Measurements from ENCODE around the gene C12orf76. TPM values are rescaled to one million over a fixed set of nuclear protein-coding genes. Genes with fewer than 3 reads are reported as not detected.
"Not testable (repeated sequence)": the region's sequence is repeated elsewhere in the genome, so short reads cannot be mapped to it uniquely, and the experiment has no call there.

Gene C12orf76
- total RNA-seq, 1 donor from 2014 or later: 24.4 TPM

DNA sequence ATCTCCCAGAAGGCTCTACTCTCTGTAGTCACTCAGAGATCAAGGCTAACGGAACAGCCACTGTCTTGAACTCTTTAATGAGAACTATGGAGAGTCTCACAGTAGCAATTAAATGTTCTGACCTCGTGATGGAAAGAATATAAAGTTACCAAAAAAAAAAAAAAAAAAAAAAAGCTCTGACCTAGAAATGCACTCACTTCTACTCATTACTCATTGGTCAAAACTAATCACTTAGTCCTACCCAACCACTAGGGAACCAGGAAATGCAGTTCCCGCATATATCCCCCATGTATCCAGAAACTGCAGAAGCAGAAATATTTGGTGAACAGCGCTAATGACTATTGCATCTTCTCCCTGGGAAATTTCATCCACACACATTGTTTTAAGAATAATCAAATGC, 29.5 kb upstream of the C12orf76 start:
- Mint-ChIP-seq H3K4me1 (peaks cover 32% of the 10 kb centered on the region), H3K27me3 (ENCODE audit: low read depth) (no peaks in the 10 kb centered on the region), H3K4me3 (no peak overlapping the region), H3K36me3 (ENCODE audit: low read depth) (no peaks in the 10 kb centered on the region), H3K9me3 (peaks cover 3% of the 10 kb centered on the region), H3K27ac (ENCODE audit: unreplicated experiment) (no peak overlapping the region)
- TF ChIP-seq CTCF (conservative IDR thresholded peaks at IDR 0.05): no peak
- no peak for DNase-seq (ENCODE audit: low read depth, low spot score)

GRCh38 chr12:110075880-110076279, 27.6 kb upstream of the C12orf76 start:
- peaks cover 32% of the 10 kb centered on the region for H3K4me1 Mint-ChIP-seq
- H3K9me3 Mint-ChIP-seq: peaks cover 3% of the 10 kb centered on the region
- no peaks in the 10 kb centered on the region for H3K27me3 Mint-ChIP-seq (ENCODE audit: low read depth)
- TF ChIP-seq CTCF (conservative IDR thresholded peaks at IDR 0.05): no peak
- DNase-seq (ENCODE audit: low read depth, low spot score): no peak
- H3K36me3 Mint-ChIP-seq (ENCODE audit: low read depth): no peaks in the 10 kb centered on the region
- H3K4me3 Mint-ChIP-seq: no peak overlapping the region
- H3K27ac Mint-ChIP-seq (ENCODE audit: unreplicated experiment): no peak overlapping the region

DNA sequence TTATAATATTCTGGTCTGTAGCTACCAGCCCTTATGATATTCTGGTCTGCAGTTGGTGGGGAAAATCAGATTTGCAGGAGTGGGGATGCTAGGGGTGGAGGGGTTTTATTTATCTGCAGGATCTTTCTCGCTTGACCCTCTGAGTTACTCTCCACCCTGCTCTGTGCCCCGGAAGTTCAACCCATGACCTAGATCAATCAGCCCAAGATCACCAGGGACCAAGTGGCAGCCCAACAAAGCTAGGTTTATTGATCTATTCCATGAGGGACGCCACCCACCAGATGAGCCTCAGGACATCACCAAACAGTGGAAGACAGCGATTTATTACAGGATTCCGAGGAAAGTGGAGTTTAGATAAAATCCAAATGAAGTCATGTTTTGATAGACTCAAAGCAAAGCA, 25.8 kb upstream of the C12orf76 start:
- TF ChIP-seq CTCF (conservative IDR thresholded peaks at IDR 0.05): no peak
- Mint-ChIP-seq H3K36me3 (ENCODE audit: low read depth) (no peaks in the 10 kb centered on the region), H3K9me3 (no peaks in the 10 kb centered on the region), H3K4me1 (peaks cover 23% of the 10 kb centered on the region), H3K27ac (ENCODE audit: unreplicated experiment) (peak overlapping the region; percentile 35), H3K4me3 (no peak overlapping the region), H3K27me3 (ENCODE audit: low read depth) (no peaks in the 10 kb centered on the region)
- no peak for DNase-seq (ENCODE audit: low read depth, low spot score)

- no peak for DNase-seq (ENCODE audit: low read depth, low spot score)
Measured at GRCh38 chr12:110073049-110073831, 24.9 kb upstream of the C12orf76 start.

DNA sequence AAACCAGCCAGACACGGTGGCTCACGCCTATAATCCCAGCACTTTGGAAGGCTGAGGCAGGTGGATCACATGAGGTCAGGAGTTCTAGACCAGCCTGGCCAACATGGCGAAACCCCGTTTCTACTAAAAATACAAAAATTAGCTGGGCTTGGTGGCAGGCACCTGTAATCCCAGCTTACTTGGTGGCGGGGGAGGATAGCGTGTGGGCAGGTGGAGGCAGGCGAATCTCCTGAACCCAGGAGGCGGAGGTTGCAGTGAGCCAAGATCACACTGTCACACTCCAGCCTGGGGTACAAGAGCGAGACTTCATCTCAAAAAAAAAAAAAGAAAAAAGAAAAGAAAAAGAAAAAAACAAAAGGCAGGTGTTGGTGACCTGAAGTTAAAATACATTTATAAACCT, 24.3 kb upstream of the C12orf76 start:
- not testable (repeated sequence) for DNase-seq (ENCODE audit: low read depth, low spot score); H3K36me3 Mint-ChIP-seq (ENCODE audit: low read depth); H3K4me3 Mint-ChIP-seq; H3K27ac Mint-ChIP-seq (ENCODE audit: unreplicated experiment); H3K9me3 Mint-ChIP-seq; H3K27me3 Mint-ChIP-seq (ENCODE audit: low read depth)
- peaks cover 18% of the 10 kb centered on the region for H3K4me1 Mint-ChIP-seq

More at GRCh38 chr12:110073049-110073831, 24.9 kb upstream of the C12orf76 start:
- Mint-ChIP-seq H3K27me3 (ENCODE audit: low read depth) (no peaks in the 10 kb centered on the region), H3K36me3 (ENCODE audit: low read depth) (no peaks in the 10 kb centered on the region), H3K9me3 (peaks cover 3% of the 10 kb centered on the region), H3K4me3 (no peak overlapping the region), H3K4me1 (peaks cover 18% of the 10 kb centered on the region), H3K27ac (ENCODE audit: unreplicated experiment) (peak overlapping the region; percentile 32)
- TF ChIP-seq CTCF (conservative IDR thresholded peaks at IDR 0.05): no peak

GRCh38 chr12:110071967-110072366, 23.6 kb upstream of the C12orf76 start:
- DNase-seq (ENCODE audit: low read depth, low spot score): no peak
- Mint-ChIP-seq H3K4me1 (peaks cover 18% of the 10 kb centered on the region), H3K4me3 (peak overlapping the region; percentile 31)

More at GRCh38 chr12:110071967-110072366, 23.6 kb upstream of the C12orf76 start:
- Mint-ChIP-seq H3K27me3 (ENCODE audit: low read depth) (no peaks in the 10 kb centered on the region), H3K9me3 (peaks cover 3% of the 10 kb centered on the region), H3K36me3 (ENCODE audit: low read depth) (no peaks in the 10 kb centered on the region), H3K27ac (ENCODE audit: unreplicated experiment) (no peak overlapping the region)
- TF ChIP-seq CTCF (conservative IDR thresholded peaks at IDR 0.05): no peak
